Measurements from ENCODE around the gene CHD2. TPM values are rescaled to one million over a fixed set of nuclear protein-coding genes. Genes with fewer than 3 reads are reported as not detected.

CHD2 gene
- total RNA-seq, 1 experiment from 2014 or later: 101 TPM

DNA sequence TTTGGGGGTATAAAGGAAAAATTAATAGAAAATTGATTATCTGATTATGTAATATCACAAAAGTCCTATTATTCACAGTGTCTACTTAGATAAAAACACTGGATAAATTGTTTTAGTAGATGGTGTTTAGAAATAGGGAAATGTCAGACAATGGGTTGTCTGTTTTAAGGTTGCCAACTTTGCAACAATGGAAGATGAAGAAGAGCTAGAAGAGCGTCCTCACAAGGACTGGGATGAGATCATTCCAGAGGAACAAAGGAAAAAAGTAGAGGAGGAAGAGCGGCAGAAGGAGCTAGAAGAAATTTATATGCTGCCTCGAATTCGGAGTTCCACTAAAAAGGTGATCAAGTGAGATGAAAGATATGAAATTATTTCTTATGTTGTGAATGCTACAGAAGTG, 84.0 kb downstream of the CHD2 start (continued):
- TF ChIP-seq E2F1 (CRISPR knock-in tag; IDR thresholded peaks at IDR 0.05) (no peak), ZNF396 (CRISPR knock-in tag; IDR thresholded peaks at IDR 0.05; ENCODE audit: borderline replicate concordance) (no peak), ZNF671 (CRISPR knock-in tag; IDR thresholded peaks at IDR 0.05) (no peak), SOX15 (CRISPR knock-in tag; IDR thresholded peaks at IDR 0.05) (no peak), TP53 (CRISPR knock-in tag; IDR thresholded peaks at IDR 0.05) (no peak), KAT7 (CRISPR knock-in tag; IDR thresholded peaks at IDR 0.05; ENCODE audit: borderline replicate concordance) (no peak)

- no peak for TF ChIP-seq ZMAT4 (CRISPR knock-in tag; IDR thresholded peaks at IDR 0.05)
- no peak for TF ChIP-seq ZNF263 (CRISPR knock-in tag; IDR thresholded peaks at IDR 0.05; ENCODE audit: low read depth)
- no peak for TF ChIP-seq GTF2I (CRISPR knock-in tag; conservative IDR thresholded peaks at IDR 0.05)
- no peak for TF ChIP-seq ATF1 (CRISPR knock-in tag; IDR thresholded peaks at IDR 0.05)
- TF ChIP-seq, protein P1, sequence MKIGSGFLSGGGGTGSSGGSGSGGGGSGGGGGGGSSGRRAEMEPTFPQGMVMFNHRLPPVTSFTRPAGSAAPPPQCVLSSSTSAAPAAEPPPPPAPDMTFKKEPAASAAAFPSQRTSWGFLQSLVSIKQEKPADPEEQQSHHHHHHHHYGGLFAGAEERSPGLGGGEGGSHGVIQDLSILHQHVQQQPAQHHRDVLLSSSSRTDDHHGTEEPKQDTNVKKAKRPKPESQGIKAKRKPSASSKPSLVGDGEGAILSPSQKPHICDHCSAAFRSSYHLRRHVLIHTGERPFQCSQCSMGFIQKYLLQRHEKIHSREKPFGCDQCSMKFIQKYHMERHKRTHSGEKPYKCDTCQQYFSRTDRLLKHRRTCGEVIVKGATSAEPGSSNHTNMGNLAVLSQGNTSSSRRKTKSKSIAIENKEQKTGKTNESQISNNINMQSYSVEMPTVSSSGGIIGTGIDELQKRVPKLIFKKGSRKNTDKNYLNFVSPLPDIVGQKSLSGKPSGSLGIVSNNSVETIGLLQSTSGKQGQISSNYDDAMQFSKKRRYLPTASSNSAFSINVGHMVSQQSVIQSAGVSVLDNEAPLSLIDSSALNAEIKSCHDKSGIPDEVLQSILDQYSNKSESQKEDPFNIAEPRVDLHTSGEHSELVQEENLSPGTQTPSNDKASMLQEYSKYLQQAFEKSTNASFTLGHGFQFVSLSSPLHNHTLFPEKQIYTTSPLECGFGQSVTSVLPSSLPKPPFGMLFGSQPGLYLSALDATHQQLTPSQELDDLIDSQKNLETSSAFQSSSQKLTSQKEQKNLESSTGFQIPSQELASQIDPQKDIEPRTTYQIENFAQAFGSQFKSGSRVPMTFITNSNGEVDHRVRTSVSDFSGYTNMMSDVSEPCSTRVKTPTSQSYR (CRISPR knock-in tag; IDR thresholded peaks at IDR 0.05): no peak
- TF ChIP-seq ZNF396 (CRISPR knock-in tag; IDR thresholded peaks at IDR 0.05; ENCODE audit: borderline replicate concordance): no peak
- no peak for TF ChIP-seq NFE2L1 (CRISPR knock-in tag; IDR thresholded peaks at IDR 0.05)
- TF ChIP-seq ZNF671 (CRISPR knock-in tag; IDR thresholded peaks at IDR 0.05): no peak
- no peak for TF ChIP-seq ESRRA (CRISPR knock-in tag; IDR thresholded peaks at IDR 0.05; ENCODE audit: borderline replicate concordance)
- no peak for TF ChIP-seq FOXJ3 (CRISPR knock-in tag; IDR thresholded peaks at IDR 0.05; ENCODE audit: borderline replicate concordance)
- H3K36me3 Mint-ChIP-seq: peaks cover 70% of the 10 kb centered on the region
- no peak for DNase-seq (ENCODE audit: low spot score)
- H3K4me1 Mint-ChIP-seq: no peaks in the 10 kb centered on the region
- no peak for ATAC-seq
- ChIA-PET CTCF (no interaction called here), POLR2A (no interaction called here)
- no peaks in the 10 kb centered on the region for H3K9me3 Mint-ChIP-seq
- peak overlapping the region; percentile 77 for H3K27ac Mint-ChIP-seq
- H3K4me3 Mint-ChIP-seq: no peak overlapping the region
- H3K27me3 Mint-ChIP-seq (ENCODE audit: low read depth): no peaks in the 10 kb centered on the region
Observed at GRCh38 chr15:92989470-92989869, 89.3 kb downstream of the CHD2 start.

- no peaks in the 10 kb centered on the region for H3K9me3 Mint-ChIP-seq
- DNase-seq (ENCODE audit: low spot score) (no peak), ATAC-seq (no peak)
- H3K27me3 Mint-ChIP-seq (ENCODE audit: low read depth): no peaks in the 10 kb centered on the region
- no peaks in the 10 kb centered on the region for H3K4me1 Mint-ChIP-seq
- no peak overlapping the region for H3K4me3 Mint-ChIP-seq
- peaks cover 71% of the 10 kb centered on the region for H3K36me3 Mint-ChIP-seq
- ChIA-PET CTCF (no interaction called here), POLR2A (no interaction called here)
- H3K27ac Mint-ChIP-seq: 0 out of 2 replicates have a peak overlapping the region, but pooled peaks have one; percentile 9
- no peak for TF ChIP-seq SOX15 (CRISPR knock-in tag; IDR thresholded peaks at IDR 0.05)
- TF ChIP-seq, protein P2, sequence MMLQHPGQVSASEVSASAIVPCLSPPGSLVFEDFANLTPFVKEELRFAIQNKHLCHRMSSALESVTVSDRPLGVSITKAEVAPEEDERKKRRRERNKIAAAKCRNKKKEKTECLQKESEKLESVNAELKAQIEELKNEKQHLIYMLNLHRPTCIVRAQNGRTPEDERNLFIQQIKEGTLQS (CRISPR knock-in tag; conservative IDR thresholded peaks at IDR 0.05): no peak
- TF ChIP-seq OVOL2 (CRISPR knock-in tag; IDR thresholded peaks at IDR 0.05; ENCODE audit: borderline replicate concordance): no peak
- TF ChIP-seq STAT6 (CRISPR knock-in tag; conservative IDR thresholded peaks at IDR 0.05; ENCODE audit: low read depth): no peak
- TF ChIP-seq SP1 (CRISPR knock-in tag; conservative IDR thresholded peaks at IDR 0.05): no peak
- no peak for TF ChIP-seq NR2C2 (CRISPR knock-in tag; IDR thresholded peaks at IDR 0.05)
- TF ChIP-seq CBFB (CRISPR knock-in tag; IDR thresholded peaks at IDR 0.05; ENCODE audit: low read depth): no peak
- TF ChIP-seq PRRX2 (CRISPR knock-in tag; IDR thresholded peaks at IDR 0.05): no peak
- TF ChIP-seq ZNF396 (CRISPR knock-in tag; IDR thresholded peaks at IDR 0.05; ENCODE audit: borderline replicate concordance): no peak
- no peak for TF ChIP-seq IRF1 (CRISPR knock-in tag; IDR thresholded peaks at IDR 0.05)
- TF ChIP-seq ZSCAN18 (CRISPR knock-in tag; IDR thresholded peaks at IDR 0.05): no peak
- TF ChIP-seq ZNF232 (CRISPR knock-in tag; IDR thresholded peaks at IDR 0.05): no peak
- no peak for TF ChIP-seq ERG (CRISPR knock-in tag; IDR thresholded peaks at IDR 0.05)
Observed at GRCh38 chr15:92990031-92990430, 89.9 kb downstream of the CHD2 start.

Measured in WTC11 (cell line).